GM23338 (cell line): ENCODE measurements around the gene ARF5. TPM values are rescaled to one million over a fixed set of nuclear protein-coding genes. Genes with fewer than 3 reads are reported as not detected.

Experiments used
- ATAC-seq: fragments of 200-7000 bp; cut with Tn5 transposase; 3 replicates; pipeline ENCODE4 v1.9.1; 2020
- DNase-seq: peaks from one replicate; pipeline ENCODE4 v3.0.0-alpha.2; 2015; ENCODE audit warnings: low spot score
- H2AFZ ChIP-seq: fragments of 200-600 bp; sonication (generic); 2 replicates; pipeline ENCODE4 v1.8.0; 2016; ENCODE audit warnings: antibody characterized with exemption, mild to moderate bottlenecking, moderate library complexity
- H3F3A ChIP-seq: fragments of 200-600 bp; sonication (generic); replicated peaks from 2 replicates; pipeline ENCODE4 v1.8.0; 2017; ENCODE audit warnings: antibody characterized with exemption, mixed run types, low read depth
- H3K27ac ChIP-seq: fragments of 200-600 bp; sonication (generic); 2 replicates; pipeline ENCODE4 v1.6.1; 2016; ENCODE audit warnings: low read depth
- H3K27me3 ChIP-seq: fragments of 200-600 bp; sonication (generic); 2 replicates; pipeline ENCODE4 v1.8.0; 2016; ENCODE audit warnings: mild to moderate bottlenecking, mixed run types, moderate library complexity; ENCODE audit not compliant: insufficient read depth
- H3K36me3 ChIP-seq: fragments of 200-600 bp; sonication (generic); 2 replicates; pipeline ENCODE4 v1.8.0; 2016; ENCODE audit warnings: mild to moderate bottlenecking; ENCODE audit not compliant: insufficient read depth
- H3K4me1 ChIP-seq: fragments of 200-600 bp; sonication (generic); 2 replicates; pipeline ENCODE4 v1.8.0; 2016; ENCODE audit warnings: mild to moderate bottlenecking, moderate library complexity; ENCODE audit not compliant: insufficient read depth
- H3K4me2 ChIP-seq: fragments of 200-600 bp; sonication (generic); 2 replicates; pipeline ENCODE4 v1.7.1; 2017; ENCODE audit warnings: mixed run types
- H3K4me3 ChIP-seq: fragments of 200-600 bp; sonication (generic); 2 replicates; pipeline ENCODE4 v1.6.1; 2016; ENCODE audit warnings: mixed run types
- H3K79me2 ChIP-seq: fragments of 200-600 bp; sonication (generic); replicated peaks from 2 replicates; pipeline ENCODE4 v1.8.0; 2017; ENCODE audit warnings: mild to moderate bottlenecking; ENCODE audit not compliant: insufficient read depth
- H3K9me2 ChIP-seq: fragments of 200-600 bp; sonication (generic); 2 replicates; pipeline ENCODE4 v1.8.0; 2017; ENCODE audit not compliant: insufficient read depth
- H4K20me1 ChIP-seq: fragments of 200-600 bp; sonication (generic); replicated peaks from 2 replicates; pipeline ENCODE4 v1.8.0; 2017; ENCODE audit warnings: mild to moderate bottlenecking; ENCODE audit not compliant: insufficient read depth
- H3K27ac Mint-ChIP-seq: 2 replicates; pipeline ENCODE4 v1.8.0; 2020; ENCODE audit warnings: inconsistent platforms, mild to moderate bottlenecking, moderate library complexity, mixed read lengths
- H3K27me3 Mint-ChIP-seq: 3 replicates; pipeline ENCODE4 v1.8.0; 2022; ENCODE audit warnings: low read depth, mild to moderate bottlenecking, moderate library complexity, mixed read lengths, inconsistent platforms; ENCODE audit not compliant: insufficient read depth, poor library complexity
- H3K36me3 Mint-ChIP-seq: 3 replicates; pipeline ENCODE4 v1.8.0; 2021; ENCODE audit warnings: low read depth, mild to moderate bottlenecking, inconsistent platforms, moderate library complexity, mixed read lengths
- H3K4me1 Mint-ChIP-seq: 3 replicates; pipeline ENCODE4 v1.8.0; 2020; ENCODE audit warnings: mild to moderate bottlenecking, inconsistent platforms, mixed read lengths
- H3K4me3 Mint-ChIP-seq: 3 replicates; pipeline ENCODE4 v1.8.0; 2021; ENCODE audit warnings: moderate library complexity, mild to moderate bottlenecking, inconsistent platforms, mixed read lengths
- H3K9me3 Mint-ChIP-seq: 3 replicates; pipeline ENCODE4 v1.8.0; 2020; ENCODE audit warnings: moderate library complexity, mild to moderate bottlenecking, inconsistent platforms, mixed read lengths
- CREB1 ChIP-seq: fragments of 250-450 bp; sonication (Bioruptor Pico); IDR thresholded peaks from 2 replicates; pipeline ENCODE4 v1.5.0; 2020; ENCODE audit warnings: low read depth, mild to moderate bottlenecking, moderate library complexity
- JUNB ChIP-seq: IDR thresholded peaks from one replicate; pipeline ENCODE4 v1.6.1; 2016; ENCODE audit warnings: antibody characterized with exemption; ENCODE audit not compliant: unreplicated experiment
- NANOG ChIP-seq: IDR thresholded peaks from 2 replicates; pipeline ENCODE4 v1.6.1; 2016; ENCODE audit warnings: antibody characterized with exemption, borderline replicate concordance
- ZNF114 ChIP-seq: fragments of 250-450 bp; sonication (Bioruptor Pico); IDR thresholded peaks from 2 replicates; pipeline ENCODE4 v1.5.0; 2020; ENCODE audit warnings: mild to moderate bottlenecking, moderate library complexity
- polyA plus RNA-seq: library from polyadenylated mRNA; unstranded; fragments of >200 nt; fragmentation: Nextera tagmentation; extraction: Ambion mirVana; gene quantifications from 2 replicates; pipeline ENCODE4 v1.2.1, GENCODE V29; 2016
- total RNA-seq: library from RNA; depleted of rRNA; stranded (reverse); fragments of >200 nt; shearing (Covaris generic); gene quantifications from 2 replicates; pipeline ENCODE4 v1.2.3, GENCODE V29; 2014
- TF ChIP-seq, protein P1 (sequence below): fragments of 250-450 bp; sonication (Bioruptor Pico); IDR thresholded peaks from 2 replicates; pipeline ENCODE4 v1.5.0; 2020; ENCODE audit warnings: mild to moderate bottlenecking, moderate library complexity
- TF ChIP-seq, protein P2 (sequence below), 2 experiments: fragments of 200-600 bp in 1 of 2; sonication (generic) in 1 of 2; conservative IDR thresholded peaks; 2 replicates each; pipeline versions ENCODE4 v1.5.1 to v1.6.1; 2016 to 2017; ENCODE audit warnings: antibody characterized with exemption in 2 of 2, low read depth in 2 of 2, mild to moderate bottlenecking in 2 of 2, moderate library complexity in 1 of 2
- TF ChIP-seq, protein P3 (sequence below): IDR thresholded peaks from 2 replicates; pipeline ENCODE4 v1.6.1; 2016; ENCODE audit warnings: antibody characterized with exemption

ARF5 gene
- total and polyA plus RNA-seq, 2 experiments from 2014 or later = 196 to 201 TPM

DNA sequence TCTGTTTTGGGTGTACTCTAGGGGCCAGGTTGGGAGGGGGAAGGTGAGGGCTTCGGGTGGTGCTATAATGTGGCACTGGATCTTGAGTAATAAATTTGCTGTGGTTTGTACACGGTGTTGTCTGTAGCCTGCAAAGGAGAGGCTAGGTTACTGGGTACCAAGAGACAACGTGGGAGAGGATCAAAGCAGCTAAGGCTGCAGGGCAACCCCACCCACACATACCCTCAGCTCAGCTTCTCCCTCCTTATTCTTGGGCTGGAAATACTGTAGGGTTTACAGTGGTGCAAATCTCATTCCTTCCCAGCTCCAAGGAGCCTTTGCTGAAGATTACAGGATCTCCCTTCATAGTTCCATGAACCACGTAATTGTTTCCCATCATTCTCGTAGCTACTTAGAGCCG lies 3.4 kb downstream of the ARF5 start (continued):
- TF ChIP-seq, protein P1, sequence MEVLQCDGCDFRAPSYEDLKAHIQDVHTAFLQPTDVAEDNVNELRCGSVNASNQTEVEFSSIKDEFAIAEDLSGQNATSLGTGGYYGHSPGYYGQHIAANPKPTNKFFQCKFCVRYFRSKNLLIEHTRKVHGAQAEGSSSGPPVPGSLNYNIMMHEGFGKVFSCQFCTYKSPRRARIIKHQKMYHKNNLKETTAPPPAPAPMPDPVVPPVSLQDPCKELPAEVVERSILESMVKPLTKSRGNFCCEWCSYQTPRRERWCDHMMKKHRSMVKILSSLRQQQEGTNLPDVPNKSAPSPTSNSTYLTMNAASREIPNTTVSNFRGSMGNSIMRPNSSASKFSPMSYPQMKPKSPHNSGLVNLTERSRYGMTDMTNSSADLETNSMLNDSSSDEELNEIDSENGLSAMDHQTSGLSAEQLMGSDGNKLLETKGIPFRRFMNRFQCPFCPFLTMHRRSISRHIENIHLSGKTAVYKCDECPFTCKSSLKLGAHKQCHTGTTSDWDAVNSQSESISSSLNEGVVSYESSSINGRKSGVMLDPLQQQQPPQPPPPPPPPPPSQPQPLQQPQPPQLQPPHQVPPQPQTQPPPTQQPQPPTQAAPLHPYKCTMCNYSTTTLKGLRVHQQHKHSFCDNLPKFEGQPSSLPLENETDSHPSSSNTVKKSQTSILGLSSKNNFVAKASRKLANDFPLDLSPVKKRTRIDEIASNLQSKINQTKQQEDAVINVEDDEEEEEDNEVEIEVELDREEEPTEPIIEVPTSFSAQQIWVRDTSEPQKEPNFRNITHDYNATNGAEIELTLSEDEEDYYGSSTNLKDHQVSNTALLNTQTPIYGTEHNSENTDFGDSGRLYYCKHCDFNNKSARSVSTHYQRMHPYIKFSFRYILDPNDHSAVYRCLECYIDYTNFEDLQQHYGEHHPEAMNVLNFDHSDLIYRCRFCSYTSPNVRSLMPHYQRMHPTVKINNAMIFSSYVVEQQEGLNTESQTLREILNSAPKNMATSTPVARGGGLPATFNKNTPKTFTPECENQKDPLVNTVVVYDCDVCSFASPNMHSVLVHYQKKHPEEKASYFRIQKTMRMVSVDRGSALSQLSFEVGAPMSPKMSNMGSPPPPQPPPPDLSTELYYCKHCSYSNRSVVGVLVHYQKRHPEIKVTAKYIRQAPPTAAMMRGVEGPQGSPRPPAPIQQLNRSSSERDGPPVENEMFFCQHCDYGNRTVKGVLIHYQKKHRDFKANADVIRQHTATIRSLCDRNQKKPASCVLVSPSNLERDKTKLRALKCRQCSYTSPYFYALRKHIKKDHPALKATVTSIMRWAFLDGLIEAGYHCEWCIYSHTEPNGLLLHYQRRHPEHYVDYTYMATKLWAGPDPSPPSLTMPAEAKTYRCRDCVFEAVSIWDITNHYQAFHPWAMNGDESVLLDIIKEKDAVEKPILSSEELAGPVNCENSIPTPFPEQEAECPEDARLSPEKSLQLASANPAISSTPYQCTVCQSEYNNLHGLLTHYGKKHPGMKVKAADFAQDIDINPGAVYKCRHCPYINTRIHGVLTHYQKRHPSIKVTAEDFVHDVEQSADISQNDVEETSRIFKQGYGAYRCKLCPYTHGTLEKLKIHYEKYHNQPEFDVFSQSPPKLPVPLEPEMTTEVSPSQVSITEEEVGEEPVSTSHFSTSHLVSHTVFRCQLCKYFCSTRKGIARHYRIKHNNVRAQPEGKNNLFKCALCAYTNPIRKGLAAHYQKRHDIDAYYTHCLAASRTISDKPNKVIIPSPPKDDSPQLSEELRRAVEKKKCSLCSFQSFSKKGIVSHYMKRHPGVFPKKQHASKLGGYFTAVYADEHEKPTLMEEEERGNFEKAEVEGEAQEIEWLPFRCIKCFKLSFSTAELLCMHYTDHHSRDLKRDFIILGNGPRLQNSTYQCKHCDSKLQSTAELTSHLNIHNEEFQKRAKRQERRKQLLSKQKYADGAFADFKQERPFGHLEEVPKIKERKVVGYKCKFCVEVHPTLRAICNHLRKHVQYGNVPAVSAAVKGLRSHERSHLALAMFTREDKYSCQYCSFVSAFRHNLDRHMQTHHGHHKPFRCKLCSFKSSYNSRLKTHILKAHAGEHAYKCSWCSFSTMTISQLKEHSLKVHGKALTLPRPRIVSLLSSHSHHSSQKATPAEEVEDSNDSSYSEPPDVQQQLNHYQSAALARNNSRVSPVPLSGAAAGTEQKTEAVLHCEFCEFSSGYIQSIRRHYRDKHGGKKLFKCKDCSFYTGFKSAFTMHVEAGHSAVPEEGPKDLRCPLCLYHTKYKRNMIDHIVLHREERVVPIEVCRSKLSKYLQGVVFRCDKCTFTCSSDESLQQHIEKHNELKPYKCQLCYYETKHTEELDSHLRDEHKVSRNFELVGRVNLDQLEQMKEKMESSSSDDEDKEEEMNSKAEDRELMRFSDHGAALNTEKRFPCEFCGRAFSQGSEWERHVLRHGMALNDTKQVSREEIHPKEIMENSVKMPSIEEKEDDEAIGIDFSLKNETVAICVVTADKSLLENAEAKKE = no peak
- no peak for TF ChIP-seq JUNB
- TF ChIP-seq, protein P2, sequence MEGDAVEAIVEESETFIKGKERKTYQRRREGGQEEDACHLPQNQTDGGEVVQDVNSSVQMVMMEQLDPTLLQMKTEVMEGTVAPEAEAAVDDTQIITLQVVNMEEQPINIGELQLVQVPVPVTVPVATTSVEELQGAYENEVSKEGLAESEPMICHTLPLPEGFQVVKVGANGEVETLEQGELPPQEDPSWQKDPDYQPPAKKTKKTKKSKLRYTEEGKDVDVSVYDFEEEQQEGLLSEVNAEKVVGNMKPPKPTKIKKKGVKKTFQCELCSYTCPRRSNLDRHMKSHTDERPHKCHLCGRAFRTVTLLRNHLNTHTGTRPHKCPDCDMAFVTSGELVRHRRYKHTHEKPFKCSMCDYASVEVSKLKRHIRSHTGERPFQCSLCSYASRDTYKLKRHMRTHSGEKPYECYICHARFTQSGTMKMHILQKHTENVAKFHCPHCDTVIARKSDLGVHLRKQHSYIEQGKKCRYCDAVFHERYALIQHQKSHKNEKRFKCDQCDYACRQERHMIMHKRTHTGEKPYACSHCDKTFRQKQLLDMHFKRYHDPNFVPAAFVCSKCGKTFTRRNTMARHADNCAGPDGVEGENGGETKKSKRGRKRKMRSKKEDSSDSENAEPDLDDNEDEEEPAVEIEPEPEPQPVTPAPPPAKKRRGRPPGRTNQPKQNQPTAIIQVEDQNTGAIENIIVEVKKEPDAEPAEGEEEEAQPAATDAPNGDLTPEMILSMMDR (conservative IDR thresholded peaks at IDR 0.05; ENCODE audit: low read depth in 2 of 2) = no peak
- TF ChIP-seq NANOG = no peak
- no peak for TF ChIP-seq CREB1

DNA sequence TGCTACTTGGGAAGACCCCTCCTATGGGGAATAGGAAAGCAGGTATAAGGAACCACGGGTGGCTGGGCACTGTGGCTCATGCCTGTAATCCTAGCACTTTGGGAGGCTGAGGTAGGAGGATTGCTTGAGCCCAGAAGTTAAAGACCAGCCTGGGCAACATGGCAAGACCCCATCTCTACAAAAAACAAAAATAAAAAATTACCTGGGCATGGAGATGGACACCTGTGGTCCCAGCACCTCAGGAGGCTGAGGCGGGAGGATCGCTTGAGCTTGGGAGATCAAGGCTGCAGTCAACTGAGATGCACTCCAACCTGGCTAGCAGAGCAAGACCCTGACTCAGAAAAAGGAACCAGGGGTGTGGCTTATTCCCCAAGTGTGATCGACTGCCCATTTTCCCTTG lies 4.3 kb downstream of the ARF5 start:
- Mint-ChIP-seq H3K9me3 (no peaks in the 10 kb centered on the region; the same call in 2 of the 3 replicates), H3K4me3 (no peak overlapping the region), H3K27ac (no peak overlapping the region), H3K36me3 (peaks cover 26% of the 10 kb centered on the region), H3K4me1 (peaks cover 8% of the 10 kb centered on the region), H3K27me3 (peaks cover 14% of the 10 kb centered on the region)
- Histone ChIP-seq H2AFZ (no peak overlapping the region), H3K4me3 (no peak overlapping the region), H3K4me1 (peaks cover 8% of the 10 kb centered on the region), H3K9me2 (no peaks in the 10 kb centered on the region), H3F3A (no peaks in the 10 kb centered on the region; the same call in none of the 2 replicates), H3K27me3 (peaks cover 4% of the 10 kb centered on the region), H3K27ac (no peak overlapping the region), H3K36me3 (peaks cover 10% of the 10 kb centered on the region), H3K4me2 (no peak overlapping the region), H3K79me2 (peaks cover 12% of the 10 kb centered on the region), H4K20me1 (peaks cover 12% of the 10 kb centered on the region)
- DNase-seq (no peak), ATAC-seq (no peak)
- no peak for TF ChIP-seq ZNF114 (CRISPR knock-in tag)
- TF ChIP-seq, protein P3, sequence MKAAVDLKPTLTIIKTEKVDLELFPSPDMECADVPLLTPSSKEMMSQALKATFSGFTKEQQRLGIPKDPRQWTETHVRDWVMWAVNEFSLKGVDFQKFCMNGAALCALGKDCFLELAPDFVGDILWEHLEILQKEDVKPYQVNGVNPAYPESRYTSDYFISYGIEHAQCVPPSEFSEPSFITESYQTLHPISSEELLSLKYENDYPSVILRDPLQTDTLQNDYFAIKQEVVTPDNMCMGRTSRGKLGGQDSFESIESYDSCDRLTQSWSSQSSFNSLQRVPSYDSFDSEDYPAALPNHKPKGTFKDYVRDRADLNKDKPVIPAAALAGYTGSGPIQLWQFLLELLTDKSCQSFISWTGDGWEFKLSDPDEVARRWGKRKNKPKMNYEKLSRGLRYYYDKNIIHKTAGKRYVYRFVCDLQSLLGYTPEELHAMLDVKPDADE = no peak
- no peak for TF ChIP-seq JUNB
- TF ChIP-seq, protein P1 = no peak
- no peak for TF ChIP-seq CREB1
